ENCODE data around the gene IL22.

The IL22 gene

DNA sequence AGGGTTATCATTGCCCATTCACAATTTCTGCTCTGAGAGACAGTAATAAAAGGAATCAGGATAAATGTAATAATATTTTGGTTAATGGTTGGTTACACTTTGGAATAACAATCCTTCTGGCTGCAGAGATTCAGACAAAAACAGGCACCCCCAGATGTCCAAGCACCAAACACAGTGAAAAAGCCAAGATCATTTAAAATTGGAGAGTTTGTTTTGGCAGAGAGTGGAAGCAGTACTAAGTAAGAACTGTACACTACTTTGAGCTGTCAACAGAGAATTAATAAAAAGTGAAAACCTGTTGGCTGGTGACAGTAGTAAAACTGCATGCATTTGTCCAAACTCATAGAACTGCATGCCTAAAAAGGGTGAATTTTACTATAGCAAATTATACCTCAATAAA, 15.6 kb upstream of the IL22 start:
- no peak overlapping the region for H3K4me3 ChIP-seq (ENCODE audit: low read depth, low read length)
- H3K36me3 ChIP-seq (ENCODE audit: control insufficient read depth, insufficient read depth, low read length): no peaks in the 10 kb centered on the region
- no peaks in the 10 kb centered on the region for H3K9me3 ChIP-seq (ENCODE audit: control insufficient read depth, low read length)
- H3K79me2 ChIP-seq: no peaks in the 10 kb centered on the region
- TF ChIP-seq, protein P1, sequence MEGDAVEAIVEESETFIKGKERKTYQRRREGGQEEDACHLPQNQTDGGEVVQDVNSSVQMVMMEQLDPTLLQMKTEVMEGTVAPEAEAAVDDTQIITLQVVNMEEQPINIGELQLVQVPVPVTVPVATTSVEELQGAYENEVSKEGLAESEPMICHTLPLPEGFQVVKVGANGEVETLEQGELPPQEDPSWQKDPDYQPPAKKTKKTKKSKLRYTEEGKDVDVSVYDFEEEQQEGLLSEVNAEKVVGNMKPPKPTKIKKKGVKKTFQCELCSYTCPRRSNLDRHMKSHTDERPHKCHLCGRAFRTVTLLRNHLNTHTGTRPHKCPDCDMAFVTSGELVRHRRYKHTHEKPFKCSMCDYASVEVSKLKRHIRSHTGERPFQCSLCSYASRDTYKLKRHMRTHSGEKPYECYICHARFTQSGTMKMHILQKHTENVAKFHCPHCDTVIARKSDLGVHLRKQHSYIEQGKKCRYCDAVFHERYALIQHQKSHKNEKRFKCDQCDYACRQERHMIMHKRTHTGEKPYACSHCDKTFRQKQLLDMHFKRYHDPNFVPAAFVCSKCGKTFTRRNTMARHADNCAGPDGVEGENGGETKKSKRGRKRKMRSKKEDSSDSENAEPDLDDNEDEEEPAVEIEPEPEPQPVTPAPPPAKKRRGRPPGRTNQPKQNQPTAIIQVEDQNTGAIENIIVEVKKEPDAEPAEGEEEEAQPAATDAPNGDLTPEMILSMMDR (IDR thresholded peaks at IDR 0.05): no peak
- no peak overlapping the region for H3K27ac ChIP-seq
- no peak overlapping the region for H3K9ac ChIP-seq
- no peaks in the 10 kb centered on the region for H3K27me3 ChIP-seq (ENCODE audit: control insufficient read depth, insufficient read depth, low read length)
- no peaks in the 10 kb centered on the region for H3K4me1 ChIP-seq
- no peak overlapping the region for H2AFZ ChIP-seq
- no peak overlapping the region for H3K4me2 ChIP-seq (ENCODE audit: low read length)

DNA sequence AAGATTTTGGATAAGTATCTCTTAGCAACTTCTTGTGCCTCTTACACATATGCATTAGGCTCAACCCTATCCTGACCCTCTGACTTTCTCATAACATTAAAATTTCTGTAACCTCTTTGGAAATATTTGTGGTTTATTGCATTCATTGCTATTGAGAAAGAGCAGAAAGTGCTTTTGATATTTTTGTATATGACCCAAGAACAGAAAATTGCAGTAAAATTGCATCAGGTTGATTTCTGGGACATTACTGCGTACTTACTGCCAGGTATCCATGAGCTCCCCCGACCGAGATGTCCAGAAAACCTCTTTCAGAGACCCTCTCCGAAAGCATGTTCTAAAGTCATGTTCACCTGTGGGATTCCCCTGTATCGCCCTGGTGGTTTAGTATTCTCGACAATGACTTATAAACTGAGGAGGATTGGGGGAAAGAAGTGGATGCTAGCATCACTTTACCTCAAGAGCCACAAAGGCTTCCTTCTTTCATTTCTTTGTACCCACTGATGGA, 14.5 kb upstream of the IL22 start:
- H3K4me3 ChIP-seq (ENCODE audit: low read depth, low read length): no peak overlapping the region
- H3K36me3 ChIP-seq (ENCODE audit: control insufficient read depth, insufficient read depth, low read length): no peaks in the 10 kb centered on the region
- H3K9me3 ChIP-seq (ENCODE audit: control insufficient read depth, low read length): no peaks in the 10 kb centered on the region
- no peaks in the 10 kb centered on the region for H3K4me1 ChIP-seq
- no peak overlapping the region for H3K9ac ChIP-seq
- H3K4me2 ChIP-seq (ENCODE audit: low read length): no peak overlapping the region
- H3K27ac ChIP-seq: no peak overlapping the region
- H3K79me2 ChIP-seq: no peaks in the 10 kb centered on the region
- no peaks in the 10 kb centered on the region for H3K27me3 ChIP-seq (ENCODE audit: control insufficient read depth, insufficient read depth, low read length)
- TF ChIP-seq, protein P1 (IDR thresholded peaks at IDR 0.05): no peak
- no peak overlapping the region for H2AFZ ChIP-seq

DNA sequence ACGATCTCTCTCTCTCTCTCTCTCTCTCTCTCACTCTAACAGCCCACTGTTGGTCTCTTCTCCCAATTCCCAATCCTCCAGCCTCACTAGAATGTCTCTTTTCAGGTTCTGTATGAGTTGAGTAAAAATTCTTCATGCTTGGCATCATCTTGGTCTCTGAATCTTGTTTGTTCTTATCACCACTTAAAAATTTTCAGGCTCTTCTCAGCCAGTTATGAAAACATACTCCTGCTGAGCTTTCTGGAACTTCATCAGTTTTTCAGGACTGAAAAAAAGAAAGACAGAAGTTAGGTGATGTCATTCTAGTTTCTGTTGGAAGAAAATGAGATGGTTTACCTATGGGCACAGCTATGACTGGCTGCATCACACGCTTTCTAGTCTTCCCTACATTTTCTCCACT, 11.5 kb upstream of the IL22 start:
- H3K36me3 ChIP-seq (ENCODE audit: control insufficient read depth, insufficient read depth, low read length): no peaks in the 10 kb centered on the region
- no peaks in the 10 kb centered on the region for H3K79me2 ChIP-seq
- no peak overlapping the region for H3K27ac ChIP-seq
- H3K9me3 ChIP-seq (ENCODE audit: control insufficient read depth, low read length): no peaks in the 10 kb centered on the region
- no peaks in the 10 kb centered on the region for H3K4me1 ChIP-seq
- H2AFZ ChIP-seq: no peak overlapping the region
- H3K27me3 ChIP-seq (ENCODE audit: control insufficient read depth, insufficient read depth, low read length): no peaks in the 10 kb centered on the region
- H3K4me2 ChIP-seq (ENCODE audit: low read length): no peak overlapping the region
- TF ChIP-seq, protein P1 (IDR thresholded peaks at IDR 0.05): no peak
- no peak overlapping the region for H3K9ac ChIP-seq
- H3K4me3 ChIP-seq (ENCODE audit: low read depth, low read length): no peak overlapping the region

DNA sequence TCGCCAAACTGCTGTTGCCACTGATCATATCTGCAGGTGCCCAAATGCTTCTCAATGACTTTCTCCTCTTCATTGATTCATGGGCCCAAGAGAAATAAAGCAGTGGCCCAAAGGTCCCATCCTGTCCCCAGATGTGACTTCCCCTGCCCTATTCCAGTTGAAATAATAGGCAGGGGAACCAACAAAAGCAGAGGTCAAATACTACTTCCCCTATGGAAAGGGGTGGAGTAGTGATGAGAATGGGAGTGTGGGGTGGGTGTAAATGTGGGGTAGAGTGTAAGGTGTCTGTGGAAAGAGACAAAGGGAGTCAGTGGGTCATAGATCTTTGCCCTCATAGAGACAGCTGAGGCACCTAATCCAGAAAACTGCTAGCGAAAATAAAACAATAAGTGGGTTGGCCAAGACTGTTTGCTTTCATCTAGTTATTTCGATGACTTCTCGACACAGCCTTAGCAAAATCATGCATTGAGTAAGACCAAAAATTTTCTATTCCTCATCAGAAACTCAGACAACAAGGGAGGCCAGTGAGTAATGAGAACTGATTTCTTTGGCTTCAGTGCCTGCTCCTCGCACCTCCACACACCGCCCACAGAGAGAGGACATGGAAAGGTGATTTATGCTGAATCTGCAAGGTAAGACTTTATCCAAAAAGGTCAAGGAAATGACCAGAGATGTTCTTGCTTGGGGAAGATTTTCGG, 10.9 kb upstream of the IL22 start:
- Histone ChIP-seq H3K9ac (no peak overlapping the region), H3K36me3 (ENCODE audit: control insufficient read depth, insufficient read depth, low read length) (no peaks in the 10 kb centered on the region), H2AFZ (no peak overlapping the region), H3K4me2 (ENCODE audit: low read length) (no peak overlapping the region), H3K4me3 (ENCODE audit: low read depth, low read length) (no peak overlapping the region), H3K79me2 (no peaks in the 10 kb centered on the region), H3K4me1 (no peaks in the 10 kb centered on the region), H3K9me3 (ENCODE audit: control insufficient read depth, low read length) (no peaks in the 10 kb centered on the region), H3K27me3 (ENCODE audit: control insufficient read depth, insufficient read depth, low read length) (no peaks in the 10 kb centered on the region), H3K27ac (no peak overlapping the region)
- TF ChIP-seq, protein P1 (IDR thresholded peaks at IDR 0.05): no peak

DNA sequence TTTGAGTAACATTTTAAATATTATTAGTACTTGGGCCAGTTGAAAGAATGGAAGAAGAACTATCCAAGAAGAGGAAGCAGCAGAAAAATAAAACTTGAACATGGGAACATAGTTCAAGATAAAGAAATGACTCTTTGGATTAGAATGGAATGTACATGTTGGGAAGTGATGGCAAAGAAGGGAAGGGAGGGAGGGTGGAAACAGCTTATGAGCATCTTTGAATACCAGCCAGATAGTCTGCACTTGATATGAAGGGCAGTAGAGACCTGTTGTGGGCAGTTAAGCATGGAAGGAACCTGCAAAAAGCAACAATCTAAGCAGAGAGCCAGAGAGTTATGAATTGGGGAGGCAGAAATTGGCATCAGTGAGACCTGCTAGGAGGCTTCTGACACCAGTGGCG, 10.0 kb upstream of the IL22 start:
- no peaks in the 10 kb centered on the region for H3K9me3 ChIP-seq (ENCODE audit: control insufficient read depth, low read length)
- no peak overlapping the region for H3K4me3 ChIP-seq (ENCODE audit: low read depth, low read length)
- no peak overlapping the region for H3K9ac ChIP-seq
- no peaks in the 10 kb centered on the region for H3K4me1 ChIP-seq
- no peaks in the 10 kb centered on the region for H3K79me2 ChIP-seq
- H3K36me3 ChIP-seq (ENCODE audit: control insufficient read depth, insufficient read depth, low read length): no peaks in the 10 kb centered on the region
- H3K4me2 ChIP-seq (ENCODE audit: low read length): no peak overlapping the region
- H3K27me3 ChIP-seq (ENCODE audit: control insufficient read depth, insufficient read depth, low read length): no peaks in the 10 kb centered on the region
- no peak overlapping the region for H2AFZ ChIP-seq
- TF ChIP-seq, protein P1 (IDR thresholded peaks at IDR 0.05): no peak
- no peak overlapping the region for H3K27ac ChIP-seq

Data from parathyroid adenoma (tissue), 2 donors.